ENCODE measurements around the gene GREB1. TPM values are rescaled to one million over a fixed set of nuclear protein-coding genes. Genes with fewer than 3 reads are reported as not detected.

GREB1 gene
- total RNA-seq, 1 experiment from 2014 or later, result 0.37 TPM

GRCh38 chr2:11636593-11637295, 102.9 kb downstream of the GREB1 start:
- Histone ChIP-seq H4K20me1 (ENCODE audit: insufficient read depth) (no peaks in the 10 kb centered on the region), H3K4me2 (no peak overlapping the region), H3K4me3 (no peak overlapping the region), H3F3A (ENCODE audit: insufficient read depth, low read depth) (no peaks in the 10 kb centered on the region), H3K79me2 (ENCODE audit: low read depth) (no peaks in the 10 kb centered on the region), H3K27me3 (ENCODE audit: insufficient read depth, low read depth) (peaks cover 63% of the 10 kb centered on the region), H3K4me1 (replicated peaks; ENCODE audit: insufficient read depth) (no peaks in the 10 kb centered on the region), H3K36me3 (ENCODE audit: low read depth) (no peaks in the 10 kb centered on the region), H3K9me2 (ENCODE audit: insufficient read depth) (no peaks in the 10 kb centered on the region), H2AFZ (no peak overlapping the region), H3K27ac (no peak overlapping the region), H3K9me3 (ENCODE audit: insufficient read depth, low read depth) (no peaks in the 10 kb centered on the region)
- no peak for DNase-seq
- intact Hi-C loops (cut with micrococcal nuclease; ENCODE audit: unreplicated experiment), result no loop called here
- POLR2A ChIA-PET (ENCODE audit: unreplicated experiment), result no interaction called here
- no TSS peak for BruUV-seq (replicated peaks)
- CTCF ChIA-PET, result no interaction called here
- TF ChIP-seq EZH2 (IDR thresholded peaks at IDR 0.05; ENCODE audit: low read depth), result no peak
- TF ChIP-seq CTCF (conservative IDR thresholded peaks at IDR 0.05), result no peak

GRCh38 chr2:11637546-11637945, 103.7 kb downstream of the GREB1 start:
- BruUV-seq (replicated peaks), result no TSS peak
- CTCF ChIA-PET, result no interaction called here

GRCh38 chr2:11639503-11639902, 105.7 kb downstream of the GREB1 start:
- ChIA-PET CTCF (no interaction called here), POLR2A (ENCODE audit: unreplicated experiment) (no interaction called here)
- H3F3A ChIP-seq (ENCODE audit: insufficient read depth, low read depth), result no peaks in the 10 kb centered on the region
- H3K27ac ChIP-seq, result no peak overlapping the region
- no peak for DNase-seq
- H3K9me3 ChIP-seq (ENCODE audit: insufficient read depth, low read depth), result no peaks in the 10 kb centered on the region
- H3K27me3 ChIP-seq (ENCODE audit: insufficient read depth, low read depth), result peaks cover 76% of the 10 kb centered on the region
- H3K4me2 ChIP-seq, result no peak overlapping the region
- no peaks in the 10 kb centered on the region for H4K20me1 ChIP-seq (ENCODE audit: insufficient read depth)
- no peak overlapping the region for H2AFZ ChIP-seq
- H3K4me1 ChIP-seq (replicated peaks; ENCODE audit: insufficient read depth), result no peaks in the 10 kb centered on the region
- TF ChIP-seq CTCF (conservative IDR thresholded peaks at IDR 0.05) (no peak), EZH2 (IDR thresholded peaks at IDR 0.05; ENCODE audit: low read depth) (no peak)
- no TSS peak for BruUV-seq (replicated peaks)
- no peak overlapping the region for H3K4me3 ChIP-seq
- no peaks in the 10 kb centered on the region for H3K9me2 ChIP-seq (ENCODE audit: insufficient read depth)
- intact Hi-C loops (cut with micrococcal nuclease; ENCODE audit: unreplicated experiment), result no loop called here
- no peaks in the 10 kb centered on the region for H3K36me3 ChIP-seq (ENCODE audit: low read depth)
- no peaks in the 10 kb centered on the region for H3K79me2 ChIP-seq (ENCODE audit: low read depth)

More at GRCh38 chr2:11637546-11637945, 103.7 kb downstream of the GREB1 start:
- H3F3A ChIP-seq (ENCODE audit: insufficient read depth, low read depth), result no peaks in the 10 kb centered on the region
- H3K9me3 ChIP-seq (ENCODE audit: insufficient read depth, low read depth), result no peaks in the 10 kb centered on the region
- H3K9me2 ChIP-seq (ENCODE audit: insufficient read depth), result no peaks in the 10 kb centered on the region
- no peaks in the 10 kb centered on the region for H3K4me1 ChIP-seq (replicated peaks; ENCODE audit: insufficient read depth)
- DNase-seq, result no peak
- H3K27me3 ChIP-seq (ENCODE audit: insufficient read depth, low read depth), result peaks cover 69% of the 10 kb centered on the region
- H2AFZ ChIP-seq, result no peak overlapping the region
- H3K4me2 ChIP-seq, result no peak overlapping the region
- H4K20me1 ChIP-seq (ENCODE audit: insufficient read depth), result no peaks in the 10 kb centered on the region
- TF ChIP-seq CTCF (conservative IDR thresholded peaks at IDR 0.05) (no peak), EZH2 (IDR thresholded peaks at IDR 0.05; ENCODE audit: low read depth) (no peak)
- H3K79me2 ChIP-seq (ENCODE audit: low read depth), result no peaks in the 10 kb centered on the region
- H3K4me3 ChIP-seq, result no peak overlapping the region
- POLR2A ChIA-PET (ENCODE audit: unreplicated experiment), result no interaction called here
- H3K27ac ChIP-seq, result no peak overlapping the region
- H3K36me3 ChIP-seq (ENCODE audit: low read depth), result no peaks in the 10 kb centered on the region
- intact Hi-C loops (cut with micrococcal nuclease; ENCODE audit: unreplicated experiment), result no loop called here
